HL-60 (cell line): Measurements from ENCODE around the gene ERICH6.
A peak's percentile ranks its signal among the peaks of the same experiment; 100 is the strongest.

Source experiments
- DNase-seq, 2 experiments: peaks; one replicate each; pipeline ENCODE4 v3.0.0-alpha.2; 2010 to 2020; ENCODE audit warnings: low read depth in 1 of 2, low spot score in 1 of 2
- H3K27ac ChIP-seq: fragments of 250-450 bp; sonication (Bioruptor Pico); replicated peaks from 2 replicates; pipeline ENCODE4 v1.5.1; 2020; ENCODE audit warnings: mild to moderate bottlenecking, moderate library complexity
- H3K27me3 ChIP-seq: fragments of 250-450 bp; sonication (Bioruptor Pico); 2 replicates; pipeline ENCODE4 v1.5.1; 2021; ENCODE audit warnings: mild to moderate bottlenecking, moderate library complexity; ENCODE audit not compliant: insufficient read depth, poor library complexity, severe bottlenecking
- H3K4me3 ChIP-seq: replicated peaks from 2 replicates; pipeline ENCODE4 v1.5.1; 2011; ENCODE audit warnings: mild to moderate bottlenecking, control low read depth, low read length; ENCODE audit not compliant: insufficient read depth
- GABPA ChIP-seq: IDR thresholded peaks from 2 replicates; pipeline ENCODE4 v1.6.1; 2012; ENCODE audit warnings: low read depth
- POLR2AphosphoS5 ChIP-seq: IDR thresholded peaks from 2 replicates; pipeline ENCODE4 v1.6.1; 2012; ENCODE audit warnings: low read depth
- REST ChIP-seq: IDR thresholded peaks from 2 replicates; pipeline ENCODE4 v1.6.1; 2012; ENCODE audit warnings: low read depth; ENCODE audit not compliant: insufficient replicate concordance
- SPI1 ChIP-seq: IDR thresholded peaks from 2 replicates; pipeline ENCODE4 v1.6.1; 2012; ENCODE audit warnings: low read depth, mild to moderate bottlenecking, borderline replicate concordance
- TF ChIP-seq, protein P1 (sequence below): IDR thresholded peaks from one replicate; pipeline ENCODE4 v1.5.1; 2011; ENCODE audit warnings: low read length, control low read depth, inconsistent platforms; ENCODE audit not compliant: insufficient read depth

The ERICH6 gene

GRCh38 chr3:150636258-150636657 lies 67.5 kb downstream of the ERICH6 start:
- no peaks in the 10 kb centered on the region for H3K27me3 ChIP-seq
- no peak for DNase-seq
- no peak overlapping the region for H3K27ac ChIP-seq
- TF ChIP-seq REST (no peak), SPI1 (no peak)
- no peak overlapping the region for H3K4me3 ChIP-seq

DNA sequence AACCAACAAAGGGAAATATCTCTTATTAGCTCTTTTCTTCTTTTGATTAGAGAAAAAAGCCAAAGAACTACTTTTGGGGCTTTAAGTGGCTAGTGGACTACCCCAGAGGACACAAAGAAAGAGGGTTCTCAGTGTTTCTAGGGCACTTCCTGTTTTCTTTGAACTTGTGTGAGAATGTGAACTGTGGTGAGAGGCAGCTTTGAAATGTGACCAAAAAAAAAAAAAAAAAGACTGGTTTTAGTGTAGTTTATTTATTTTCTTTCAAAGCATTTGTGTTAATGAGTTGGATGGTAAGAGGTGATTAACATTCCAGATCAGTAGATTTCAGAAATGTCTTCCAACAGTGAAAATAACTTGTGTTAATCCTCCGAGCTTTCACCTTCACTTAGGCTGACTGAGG lies 68.2 kb downstream of the ERICH6 start:
- peak in 1 of 2 experiments; percentile 17 for DNase-seq

GRCh38 chr3:150635076-150635475 lies 68.6 kb downstream of the ERICH6 start:
- no peak for TF ChIP-seq GABPA
- Histone ChIP-seq H3K27ac (peak overlapping the region; percentile 41), H3K4me3 (no peak overlapping the region), H3K27me3 (no peaks in the 10 kb centered on the region)
- no peak for DNase-seq

More for the DNA sequence above, 68.2 kb downstream of the ERICH6 start:
- no peak overlapping the region for H3K4me3 ChIP-seq
- peak overlapping the region; percentile 41 for H3K27ac ChIP-seq
- TF ChIP-seq GABPA (no peak), SPI1 (peak; percentile 97)
- H3K27me3 ChIP-seq, result no peaks in the 10 kb centered on the region

DNA sequence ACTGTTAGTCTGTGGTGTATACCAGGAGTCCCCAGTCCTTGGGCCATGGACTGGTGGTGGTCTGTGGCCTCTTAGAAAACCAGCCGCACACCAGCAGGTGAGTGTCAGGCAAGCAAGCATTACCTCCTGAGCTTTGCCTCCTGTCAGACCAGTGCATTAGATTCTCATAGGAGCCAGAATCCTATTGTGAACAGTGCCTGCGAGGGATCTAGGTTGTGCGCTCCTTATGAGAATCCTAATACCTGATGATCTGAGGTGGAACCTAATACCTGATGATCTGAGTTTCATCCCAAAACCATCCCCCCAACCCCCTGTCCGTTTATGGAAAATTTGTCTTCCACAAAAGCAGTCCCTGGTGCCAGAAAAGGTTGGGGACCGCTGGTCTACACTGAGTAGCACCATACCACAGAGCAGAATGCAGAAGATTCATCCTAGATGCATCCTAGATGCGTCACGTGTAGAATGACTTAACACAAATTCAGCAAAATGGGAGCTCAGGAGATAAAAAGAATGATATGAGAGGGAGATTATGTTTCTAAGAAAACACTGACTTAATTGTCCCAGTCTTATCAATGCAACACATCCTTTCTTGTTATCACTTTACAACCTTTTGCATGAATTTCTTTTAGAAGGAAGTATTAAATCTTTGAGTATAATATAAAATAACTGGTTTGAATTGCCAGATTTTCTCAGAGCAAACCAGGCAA lies 72.1 kb downstream of the ERICH6 start:
- TF ChIP-seq SPI1 (no peak), POLR2AphosphoS5 (no peak)
- TF ChIP-seq, protein P1, sequence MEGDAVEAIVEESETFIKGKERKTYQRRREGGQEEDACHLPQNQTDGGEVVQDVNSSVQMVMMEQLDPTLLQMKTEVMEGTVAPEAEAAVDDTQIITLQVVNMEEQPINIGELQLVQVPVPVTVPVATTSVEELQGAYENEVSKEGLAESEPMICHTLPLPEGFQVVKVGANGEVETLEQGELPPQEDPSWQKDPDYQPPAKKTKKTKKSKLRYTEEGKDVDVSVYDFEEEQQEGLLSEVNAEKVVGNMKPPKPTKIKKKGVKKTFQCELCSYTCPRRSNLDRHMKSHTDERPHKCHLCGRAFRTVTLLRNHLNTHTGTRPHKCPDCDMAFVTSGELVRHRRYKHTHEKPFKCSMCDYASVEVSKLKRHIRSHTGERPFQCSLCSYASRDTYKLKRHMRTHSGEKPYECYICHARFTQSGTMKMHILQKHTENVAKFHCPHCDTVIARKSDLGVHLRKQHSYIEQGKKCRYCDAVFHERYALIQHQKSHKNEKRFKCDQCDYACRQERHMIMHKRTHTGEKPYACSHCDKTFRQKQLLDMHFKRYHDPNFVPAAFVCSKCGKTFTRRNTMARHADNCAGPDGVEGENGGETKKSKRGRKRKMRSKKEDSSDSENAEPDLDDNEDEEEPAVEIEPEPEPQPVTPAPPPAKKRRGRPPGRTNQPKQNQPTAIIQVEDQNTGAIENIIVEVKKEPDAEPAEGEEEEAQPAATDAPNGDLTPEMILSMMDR, result no peak
- H3K27ac ChIP-seq, result no peak overlapping the region
- no peak overlapping the region for H3K4me3 ChIP-seq
- DNase-seq, result no peak
- no peaks in the 10 kb centered on the region for H3K27me3 ChIP-seq

DNA sequence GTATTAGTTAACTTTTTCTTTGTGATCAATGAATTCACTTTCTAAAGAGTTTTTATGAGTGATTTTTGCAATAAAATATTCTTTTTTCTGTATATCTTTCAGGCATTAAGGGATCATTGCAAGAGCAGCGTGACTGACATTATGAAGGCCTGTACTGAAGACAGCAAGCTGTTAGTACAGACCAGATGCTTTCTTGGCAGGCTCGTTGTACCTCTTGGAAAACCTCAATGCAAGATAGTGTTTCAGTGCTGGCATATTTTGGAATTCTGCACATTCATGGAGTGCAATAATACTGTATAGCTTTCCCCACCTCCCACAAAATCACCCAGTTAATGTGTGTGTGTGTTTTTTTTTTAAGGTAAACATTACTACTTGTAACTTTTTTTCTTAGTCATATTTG lies 76.2 kb downstream of the ERICH6 start:
- no peak overlapping the region for H3K4me3 ChIP-seq
- H3K27me3 ChIP-seq, result no peaks in the 10 kb centered on the region
- DNase-seq, result no peak
- TF ChIP-seq REST, result no peak
- TF ChIP-seq, protein P1, result no peak
- TF ChIP-seq POLR2AphosphoS5, result no peak
- no peak for TF ChIP-seq SPI1
- TF ChIP-seq GABPA, result no peak
- H3K27ac ChIP-seq, result no peak overlapping the region
